Panc1 (cell line): ENCODE data around the gene MAML3. TPM values are rescaled to one million over a fixed set of nuclear protein-coding genes. Genes with fewer than 3 reads are reported as not detected.

Experiments used
- ATAC-seq: fragments of 200-7000 bp; cut with Tn5 transposase; 2 replicates; pipeline ENCODE4 v1.9.1; 2020; ENCODE audit warnings: mild to moderate bottlenecking, moderate library complexity
- BruUV-seq: library from RNA; stranded (reverse); fragments of 400-500 nt; replicated peaks from 2 replicates; lab custom pipeline; 2021; lab: Mats Ljungman, UMichigan
- CTCF ChIA-PET: fragments of 300-600 bp; sonication (Branson Sonifier 250); formaldehyde crosslinking; loops from one replicate; lab custom pipeline; 2022; ENCODE audit warnings: antibody characterized with exemption; lab: Charles Lee
- POLR2A ChIA-PET: fragments of 300-600 bp; sonication (Branson Sonifier 250); formaldehyde crosslinking; loops from one replicate; lab custom pipeline; 2022; ENCODE audit warnings: antibody characterized with exemption; lab: Charles Lee
- DNase-seq: peaks from one replicate; pipeline ENCODE4 v3.0.0-alpha.2; 2010; ENCODE audit warnings: low read depth, low spot score
- H3K27ac ChIP-seq: 2 replicates; pipeline ENCODE4 v1.5.1; 2011; ENCODE audit warnings: mild to moderate bottlenecking, low read length, inconsistent platforms
- H3K27me3 ChIP-seq: fragments of 200-500 bp; sonication (Bioruptor generic); 2 replicates; pipeline ENCODE4 v1.6.0; 2014; ENCODE audit warnings: low read length, inconsistent platforms; ENCODE audit not compliant: control insufficient read depth, insufficient read depth
- H3K36me3 ChIP-seq: fragments of 200-500 bp; sonication (Bioruptor generic); 2 replicates; pipeline ENCODE4 v1.5.1; 2014; ENCODE audit warnings: inconsistent platforms, mild to moderate bottlenecking, low read length, moderate library complexity; ENCODE audit not compliant: control insufficient read depth, insufficient read depth
- H3K4me1 ChIP-seq: 2 replicates; pipeline ENCODE4 v1.5.1; 2011; ENCODE audit warnings: inconsistent platforms, mild to moderate bottlenecking, low read length, moderate library complexity; ENCODE audit not compliant: control insufficient read depth, insufficient read depth
- H3K4me3 ChIP-seq, 2 experiments: 2 replicates each; pipeline ENCODE4 v1.5.1; 2011 to 2012; ENCODE audit warnings: low read depth in 2 of 2, low read length in 2 of 2, mild to moderate bottlenecking in 2 of 2, inconsistent platforms in 1 of 2, moderate library complexity in 1 of 2
- H3K9me3 ChIP-seq: fragments of 200-500 bp; sonication (Bioruptor generic); 2 replicates; pipeline ENCODE4 v1.5.1; 2014; ENCODE audit warnings: low read depth, mild to moderate bottlenecking, inconsistent platforms, low read length, moderate library complexity; ENCODE audit not compliant: control insufficient read depth, insufficient read depth
- CTCF ChIP-seq: fragments of 450-650 bp; IDR thresholded peaks from 2 replicates; pipeline ENCODE4 v1.5.1; 2017; ENCODE audit warnings: mild to moderate bottlenecking
- POLR2AphosphoS5 ChIP-seq: IDR thresholded peaks from 2 replicates; pipeline ENCODE4 v1.6.1; 2012; ENCODE audit warnings: mild to moderate bottlenecking, low read depth, low read length, moderate library complexity
- REST ChIP-seq, 2 experiments: IDR thresholded peaks; 2 replicates each; pipeline ENCODE4 v1.6.1; 2011 to 2012; ENCODE audit warnings: low read depth in 2 of 2, control low read depth in 1 of 2, low read length in 1 of 2, mild to moderate bottlenecking in 1 of 2, moderate library complexity in 1 of 2; ENCODE audit not compliant: insufficient read depth in 1 of 2
- SIN3A ChIP-seq: IDR thresholded peaks from 2 replicates; pipeline ENCODE4 v1.6.1; 2012; ENCODE audit warnings: low read depth, mild to moderate bottlenecking, low read length, moderate library complexity, borderline replicate concordance; ENCODE audit not compliant: insufficient read depth
- TCF7L2 ChIP-seq: IDR thresholded peaks from 2 replicates; pipeline ENCODE4 v1.6.1; 2011; ENCODE audit warnings: mild to moderate bottlenecking, low read depth, low read length, inconsistent platforms
- in situ Hi-C: cut with HindIII; loops from 2 replicates; pipeline ENCODE4 v1.10.0; 2016; ENCODE audit warnings: low sequenced_read_pairs, low pct_unique_long_range_greater_than_20kb
- intact Hi-C: fragments of 100-400 bp; cut with micrococcal nuclease; formaldehyde crosslinking; loops from one replicate; pipeline ENCODE4 v1.10.0; 2022; ENCODE audit not compliant: unreplicated experiment
- total RNA-seq: library from RNA; stranded (reverse); gene quantifications from one replicate; pipeline ENCODE4 v1.2.1, GENCODE V29; 2021; ENCODE audit not compliant: unreplicated experiment

MAML3 gene
- total RNA-seq, 1 experiment from 2014 or later = 7.7 TPM

- intact Hi-C loops = loop anchor here (2.0 kb wide), 1 partner anchor 37 kb away; no protein-coding TSS in a partner anchor
- ChIA-PET CTCF (interaction anchor here (0.6 kb wide), 1 partner anchor 162 kb away, joined by 3 read pairs; no protein-coding TSS in a partner anchor), POLR2A (interaction anchor here (0.6 kb wide), 1 partner anchor 43 kb away, joined by 4 read pairs; no protein-coding TSS in a partner anchor)
- H3K27me3 ChIP-seq = no peaks in the 10 kb centered on the region
- H3K4me1 ChIP-seq = peaks cover 46% of the 10 kb centered on the region
- no peaks in the 10 kb centered on the region for H3K9me3 ChIP-seq
- TF ChIP-seq REST (IDR thresholded peaks at IDR 0.05; ENCODE audit: insufficient read depth in 1 of 2, low read depth in 2 of 2, low read length in 1 of 2) = no peak
- TF ChIP-seq POLR2AphosphoS5 = no peak
- peak; percentile 80 for TF ChIP-seq CTCF
- TF ChIP-seq TCF7L2 = no peak
- TF ChIP-seq SIN3A = no peak
- DNase-seq (no peak), ATAC-seq (peak; percentile 81)
- peak overlapping the region in 1 of 2 experiments; percentile 59; a peak in 3 of 4 replicates for H3K4me3 ChIP-seq
- in situ Hi-C loops = no loop called here
- peak overlapping the region; percentile 82 for H3K27ac ChIP-seq
- no TSS peak for BruUV-seq
- H3K36me3 ChIP-seq = no peaks in the 10 kb centered on the region
Observed at GRCh38 chr4:140049849-140050637, 103.9 kb downstream of the MAML3 start.

- peak; percentile 85 for ATAC-seq
- POLR2A ChIA-PET = interaction anchor here (0.6 kb wide), 1 partner anchor 44 kb away, joined by 4 read pairs; no protein-coding TSS in a partner anchor
Observed at GRCh38 chr4:140049024-140049848, 104.7 kb downstream of the MAML3 start.

More at GRCh38 chr4:140049024-140049848, 104.7 kb downstream of the MAML3 start:
- Histone ChIP-seq H3K27ac (peak overlapping the region; percentile 82), H3K36me3 (no peaks in the 10 kb centered on the region), H3K27me3 (no peaks in the 10 kb centered on the region), H3K9me3 (no peaks in the 10 kb centered on the region), H3K4me1 (peaks cover 48% of the 10 kb centered on the region), H3K4me3 (peak overlapping the region; percentile 33 to 59)
- no peak for TF ChIP-seq POLR2AphosphoS5
- TF ChIP-seq TCF7L2 = no peak
- TF ChIP-seq CTCF = peak; percentile 2; the same call in 1 of the 2 replicates
- no peak for TF ChIP-seq REST (IDR thresholded peaks at IDR 0.05; ENCODE audit: insufficient read depth in 1 of 2, low read depth in 2 of 2, low read length in 1 of 2)
- TF ChIP-seq SIN3A = no peak
- no TSS peak for BruUV-seq
- in situ Hi-C loops = no loop called here
- intact Hi-C loops = no loop called here
- no peak for DNase-seq
- CTCF ChIA-PET = interaction anchor here (0.6 kb wide), 1 partner anchor 162 kb away, joined by 3 read pairs; no protein-coding TSS in a partner anchor
